ENCODE results near the gene EXOSC7.

DNA sequence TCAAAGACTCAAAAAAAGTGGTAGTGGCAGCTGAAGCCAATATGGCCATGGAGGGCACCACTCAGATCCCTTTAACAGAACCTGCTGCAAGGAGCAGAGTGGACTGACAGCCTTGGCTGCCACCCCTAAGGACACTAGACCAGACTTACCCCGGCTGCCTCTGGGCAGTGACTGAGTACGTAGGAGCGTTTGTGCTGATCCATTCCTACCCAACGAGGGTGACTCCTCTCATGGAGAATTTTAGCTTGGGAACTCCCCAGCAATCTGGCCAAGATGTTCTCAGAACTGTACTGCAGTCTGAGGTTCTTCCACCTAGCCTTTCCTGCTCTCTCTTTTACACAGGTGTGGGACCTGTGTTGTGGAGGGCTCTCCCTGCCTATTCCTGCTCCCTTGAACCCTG is 72.2 kb downstream of the EXOSC7 start:
- TF ChIP-seq CTCF (IDR thresholded peaks at IDR 0.05; ENCODE audit: low read depth, low read length, missing input control) (no peak), GABPA (IDR thresholded peaks at IDR 0.05 in 1 of 2, conservative IDR thresholded peaks at IDR 0.05 in 1 of 2) (no peak), YY1 (IDR thresholded peaks at IDR 0.05) (no peak), RAD21 (IDR thresholded peaks at IDR 0.05) (no peak), JUND (IDR thresholded peaks at IDR 0.05) (no peak), RXRA (IDR thresholded peaks at IDR 0.05) (no peak)

All from liver (tissue), 3 donors.